NCI-H2196 treated with DMSO at 0.1 percent for 48 hours (cell line): ENCODE measurements around the gene FAM193B.
"Not testable (repeated sequence)": the region's sequence is repeated elsewhere in the genome, so short reads cannot be mapped to it uniquely, and the experiment has no call there.

Experiments used
- DNase-seq: peaks from one replicate; lab custom pipeline; 2025; ENCODE audit not compliant: unreplicated experiment; lab: John Stamatoyannopoulos, UW

The FAM193B gene

DNA sequence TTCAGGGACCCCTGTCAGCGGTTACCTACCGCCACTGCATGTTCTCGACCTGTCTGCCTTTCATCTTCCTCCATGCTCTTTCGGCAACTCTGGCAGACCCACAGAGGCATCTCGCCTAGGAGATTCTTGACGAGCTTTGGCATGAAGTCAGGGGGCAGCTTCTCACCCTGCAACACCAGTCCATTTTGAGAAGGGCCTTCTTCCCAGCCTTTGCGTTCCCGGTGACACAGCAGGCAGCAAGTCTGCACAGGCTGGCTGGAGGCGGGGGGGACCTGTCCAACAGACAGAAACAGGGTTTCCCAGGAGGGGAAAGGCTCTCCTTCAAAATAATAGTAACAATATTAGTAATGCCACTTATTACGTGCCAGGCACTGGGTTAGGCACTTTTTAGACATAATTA, 15.5 kb downstream of the FAM193B start:
- DNase-seq = no peak

DNA sequence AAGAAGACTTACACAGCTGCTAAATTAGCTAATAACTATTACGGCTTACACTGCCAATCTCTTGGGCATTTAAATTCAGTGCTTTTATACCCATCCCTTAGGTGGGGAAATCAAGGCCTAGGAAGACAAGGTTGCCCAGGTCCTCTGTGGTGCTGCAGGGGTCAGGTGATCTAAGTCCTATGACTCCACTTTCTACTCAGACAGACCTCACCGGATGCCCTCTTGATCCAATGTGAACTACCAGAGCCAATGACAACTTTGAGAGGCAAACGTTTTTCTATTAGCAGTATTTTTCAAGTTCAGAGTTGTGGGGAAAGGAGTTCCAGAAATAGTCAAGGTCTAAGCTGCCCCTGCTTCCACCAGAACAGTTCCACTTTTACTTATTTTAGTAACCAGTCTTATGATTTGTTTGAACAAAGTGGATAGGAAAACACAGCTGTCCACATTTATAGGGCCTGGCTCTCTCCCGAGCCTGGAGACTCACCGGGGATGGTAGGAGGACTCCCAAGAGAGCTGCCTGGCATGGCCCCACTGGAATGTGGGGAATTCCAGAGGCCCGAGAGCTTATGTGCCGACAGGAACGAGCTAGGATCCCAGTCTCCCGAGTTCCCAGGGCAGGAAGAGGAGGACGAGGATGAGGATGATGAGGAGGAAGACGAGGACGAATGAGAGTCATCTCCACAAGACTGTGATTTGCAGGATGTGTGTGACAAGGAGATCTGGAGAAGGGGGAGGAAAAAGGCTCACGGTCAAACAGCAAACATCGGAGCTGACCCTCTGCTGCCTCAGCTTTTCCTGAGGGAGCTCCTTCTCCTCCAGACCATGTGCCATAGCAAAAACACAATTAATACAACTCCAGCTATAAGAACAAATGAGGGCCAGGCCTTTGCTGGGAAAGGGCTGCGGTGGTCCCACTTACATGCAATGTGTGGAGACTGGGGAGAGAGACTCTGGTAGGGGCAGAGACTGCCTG, 16.7 kb downstream of the FAM193B start:
- DNase-seq = no peak

DNA sequence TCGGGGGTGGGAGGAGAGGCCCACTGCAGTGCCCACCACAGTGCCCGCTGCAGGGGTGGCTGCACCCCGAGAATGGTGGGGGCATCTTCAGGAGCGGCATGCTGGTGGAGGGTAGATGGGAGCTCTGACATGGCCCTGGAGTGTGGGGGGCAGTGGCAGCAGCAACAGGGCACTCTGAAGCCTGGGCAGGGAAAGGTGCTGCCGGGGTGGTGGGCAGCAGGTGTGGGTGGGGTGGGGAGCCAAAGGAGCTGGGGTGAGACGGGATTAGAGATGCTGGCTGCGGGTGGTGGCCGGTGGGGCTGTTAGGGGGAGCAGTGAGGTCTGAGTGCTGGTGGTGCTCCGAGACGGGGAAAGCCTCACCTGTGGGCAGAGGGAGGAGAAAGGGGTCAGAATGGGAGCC, 18.0 kb downstream of the FAM193B start:
- no peak for DNase-seq

DNA sequence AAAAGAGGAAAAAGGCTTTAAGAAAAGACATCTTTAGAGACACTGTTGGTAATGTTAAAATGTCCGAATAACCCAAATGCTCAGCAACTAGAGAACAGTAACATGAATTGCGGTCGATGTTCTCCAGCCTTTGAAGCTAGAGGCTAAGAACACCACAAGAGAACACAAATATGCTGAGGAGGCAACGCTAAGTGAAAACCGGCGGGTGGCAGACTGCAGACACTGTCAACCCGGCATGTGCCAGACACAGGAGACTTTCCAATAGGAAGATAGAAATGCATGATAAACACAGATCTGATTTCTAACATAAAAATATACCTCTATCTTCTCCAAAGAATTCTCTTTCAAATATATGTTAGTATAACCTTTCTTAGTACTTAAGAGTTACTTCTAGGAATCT, 19.2 kb downstream of the FAM193B start:
- no peak for DNase-seq

DNA sequence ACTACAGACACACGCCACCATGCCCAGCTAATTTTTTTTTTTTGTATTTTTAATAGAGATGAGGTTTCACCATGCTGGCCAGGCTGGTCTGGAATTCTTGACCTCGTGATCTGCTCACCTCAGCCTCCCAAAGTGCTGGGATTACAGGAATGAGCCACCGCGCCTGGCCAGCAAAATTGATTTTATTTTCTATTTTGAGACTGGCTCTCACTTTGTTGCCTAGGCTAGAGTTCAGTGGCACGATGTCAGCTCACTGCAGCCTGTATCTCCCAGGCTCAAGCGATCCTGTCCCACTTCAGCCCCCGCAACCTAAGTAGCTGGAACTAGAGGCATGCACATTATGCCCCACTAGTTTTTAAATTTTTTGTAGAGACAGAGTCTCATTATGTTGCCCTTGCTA, 19.9 kb downstream of the FAM193B start:
- DNase-seq = not testable (repeated sequence)

DNA sequence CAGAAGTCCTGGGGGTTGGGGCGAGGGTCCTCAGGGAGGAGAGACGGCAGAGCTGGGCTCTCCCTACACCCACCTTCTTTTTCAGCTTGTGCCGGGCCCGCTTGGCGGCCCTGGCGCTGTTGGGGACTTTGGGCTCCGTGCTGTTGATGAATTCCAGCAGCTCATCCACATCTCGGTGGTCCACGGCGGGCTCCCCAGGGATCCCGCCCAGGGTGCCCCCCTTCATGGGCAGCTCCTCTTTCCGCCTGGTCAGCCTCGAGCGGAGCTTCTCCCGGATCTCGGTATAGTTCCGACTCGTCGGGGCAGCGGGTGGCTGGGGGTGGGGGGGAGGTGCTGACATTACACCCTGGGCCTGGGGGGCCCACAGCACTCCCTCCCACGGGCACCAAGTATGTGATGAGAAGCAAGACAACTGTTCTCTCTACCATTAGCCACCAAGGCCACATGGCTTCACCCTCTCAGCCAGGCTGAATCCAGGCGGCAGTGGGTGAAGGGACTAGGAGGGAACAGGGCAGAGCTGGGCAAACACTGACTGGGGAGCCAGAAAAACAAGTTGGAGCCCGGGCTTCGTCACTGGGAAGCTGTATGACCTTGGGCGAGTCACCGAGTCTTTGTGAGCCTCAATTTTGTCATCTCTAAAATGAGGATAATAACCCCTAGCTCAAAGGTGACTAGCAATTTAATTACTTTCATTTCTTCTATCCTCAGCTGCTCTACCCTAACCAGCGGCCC, 23.0 kb downstream of the FAM193B start:
- DNase-seq = no peak

DNA sequence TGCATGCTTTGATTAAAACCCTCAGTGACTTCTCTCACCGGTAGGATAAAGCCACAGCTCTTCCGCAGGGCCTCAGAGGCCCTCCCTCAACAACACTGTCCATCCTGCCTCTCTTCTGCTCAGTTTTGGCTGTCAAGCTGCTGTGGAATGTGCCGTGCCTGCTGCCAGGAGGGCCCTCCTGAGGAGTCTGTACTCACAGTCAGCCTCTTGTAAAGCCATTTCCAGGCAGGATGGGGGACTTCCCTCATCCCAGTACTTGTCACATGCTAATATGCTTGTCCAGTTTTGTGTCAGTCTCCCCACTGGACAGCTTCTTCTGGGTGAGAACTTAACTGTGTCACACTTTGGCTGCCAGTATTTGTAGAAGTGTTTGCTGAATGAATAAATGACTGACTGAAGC, 23.7 kb downstream of the FAM193B start:
- DNase-seq = no peak

DNA sequence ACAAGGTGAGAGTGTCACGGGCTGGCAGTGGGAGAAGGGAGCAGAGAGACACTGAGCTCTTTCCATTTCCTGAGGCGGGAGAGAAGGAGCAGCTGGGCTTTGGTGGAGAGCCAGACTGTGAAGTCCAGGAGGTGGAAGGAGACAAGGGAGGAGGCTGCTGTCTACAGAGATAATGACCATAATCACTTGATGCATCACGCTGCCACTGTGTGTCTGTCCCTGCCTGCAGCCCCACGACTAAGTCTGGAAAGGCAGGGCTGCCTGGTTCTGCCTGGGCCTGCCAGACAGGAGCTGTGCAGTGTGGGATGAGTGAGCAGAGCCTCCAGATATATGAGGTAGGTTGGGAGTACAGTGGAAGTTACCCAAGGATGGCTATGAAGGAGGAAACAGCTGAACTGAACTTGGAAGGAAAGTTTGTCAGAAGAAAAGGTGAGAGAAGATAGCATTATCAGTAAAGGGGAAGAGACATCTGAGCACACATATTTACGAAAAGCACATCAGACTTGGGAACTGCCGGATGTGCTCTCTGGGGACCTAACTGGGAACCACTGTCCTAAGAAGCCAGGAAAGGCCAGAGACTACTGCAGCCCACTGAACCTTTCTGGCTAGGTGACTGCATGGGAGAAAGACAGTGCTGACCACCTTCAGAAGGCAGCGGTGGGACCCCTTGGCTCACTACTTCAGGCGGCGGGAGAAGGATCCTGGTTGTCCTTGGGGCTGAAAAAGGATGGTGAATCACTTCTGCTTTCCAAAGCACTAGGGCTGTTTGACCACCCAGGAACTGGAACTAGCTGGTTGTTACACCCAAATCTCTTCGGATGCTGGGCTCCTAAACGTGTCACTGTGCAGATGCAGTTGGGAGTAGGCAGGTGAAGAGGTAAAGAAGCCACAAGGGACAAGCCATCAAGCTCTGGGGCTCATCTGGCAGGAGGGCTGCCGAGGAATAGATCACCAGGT, 24.8 kb downstream of the FAM193B start:
- no peak for DNase-seq

DNA sequence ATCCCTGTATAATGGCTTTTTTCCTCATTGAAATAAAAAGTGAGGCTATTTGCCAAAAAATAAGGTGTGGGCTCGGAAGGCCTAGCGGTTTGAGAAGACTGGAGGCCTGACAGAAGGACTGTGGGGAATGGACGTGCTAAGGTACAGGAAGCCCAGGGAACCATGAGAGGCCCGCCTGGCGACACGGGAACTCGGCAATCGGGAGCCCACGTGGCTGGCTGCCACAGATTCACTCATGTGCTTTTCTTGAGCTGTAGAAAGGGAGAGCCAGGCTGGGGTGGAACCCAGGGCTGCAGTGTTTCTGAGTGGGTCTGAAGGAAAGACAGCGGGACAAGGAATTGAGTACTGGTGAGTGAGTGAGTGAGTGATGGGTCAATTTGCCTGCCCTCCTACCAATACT, 25.7 kb downstream of the FAM193B start:
- no peak for DNase-seq

DNA sequence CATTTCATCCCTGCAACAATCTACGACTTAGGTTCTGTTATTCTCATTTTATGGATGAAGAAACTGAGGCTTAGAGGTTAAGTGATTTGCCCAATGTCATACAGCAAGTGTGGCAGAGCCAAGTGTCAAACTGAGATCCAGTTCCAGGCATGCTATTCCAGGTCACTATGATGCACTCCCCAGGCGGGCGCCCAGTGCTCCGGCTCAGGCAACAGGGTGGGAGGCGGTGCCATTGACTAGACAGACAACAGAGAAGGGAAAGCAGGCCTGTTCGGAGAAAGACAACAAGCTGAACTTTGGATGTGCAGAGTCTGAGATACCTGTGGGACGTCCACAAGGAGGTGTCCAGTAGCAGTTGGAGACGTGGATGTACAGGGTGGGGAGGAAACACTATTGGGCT, 26.8 kb downstream of the FAM193B start:
- DNase-seq = no peak

DNA sequence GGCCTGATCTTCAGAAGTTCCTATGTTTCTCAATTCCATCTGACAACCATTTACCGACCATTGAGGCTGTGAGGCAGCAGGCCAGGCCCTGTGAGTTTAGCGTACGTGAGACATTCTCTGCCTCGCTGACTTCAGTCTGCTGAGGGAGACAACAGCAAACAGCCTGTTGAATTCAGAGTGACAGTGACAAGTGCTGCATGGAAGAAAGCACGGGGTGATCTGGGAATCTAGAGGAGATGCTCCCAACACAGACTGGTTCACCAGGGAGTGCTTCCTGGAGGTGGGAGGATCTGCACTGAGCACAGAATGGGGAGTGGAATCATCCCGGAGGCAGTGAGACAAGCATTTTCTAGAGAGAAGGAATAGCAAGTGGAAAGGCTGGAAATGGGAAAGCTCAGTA, 27.6 kb downstream of the FAM193B start:
- DNase-seq = no peak

DNA sequence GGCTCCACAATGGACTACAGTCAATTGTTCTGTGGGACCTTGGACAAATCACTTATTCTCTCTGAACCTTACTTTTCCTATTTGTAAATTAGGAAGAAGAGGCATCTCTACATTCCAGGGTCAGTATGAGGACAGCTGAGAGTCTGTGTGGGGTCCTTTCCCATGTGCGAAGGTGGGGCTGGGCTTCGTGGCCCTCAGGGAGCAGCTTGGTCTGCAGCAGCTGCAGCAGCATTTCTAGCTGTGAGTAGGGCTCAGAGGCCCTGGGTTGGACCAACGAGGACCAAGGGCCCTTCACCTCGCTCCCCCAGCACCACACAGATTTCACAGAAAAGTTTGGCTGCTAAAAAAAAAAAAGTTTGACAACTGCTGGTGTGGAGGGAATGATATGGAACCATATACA, 28.2 kb downstream of the FAM193B start:
- no peak for DNase-seq

DNA sequence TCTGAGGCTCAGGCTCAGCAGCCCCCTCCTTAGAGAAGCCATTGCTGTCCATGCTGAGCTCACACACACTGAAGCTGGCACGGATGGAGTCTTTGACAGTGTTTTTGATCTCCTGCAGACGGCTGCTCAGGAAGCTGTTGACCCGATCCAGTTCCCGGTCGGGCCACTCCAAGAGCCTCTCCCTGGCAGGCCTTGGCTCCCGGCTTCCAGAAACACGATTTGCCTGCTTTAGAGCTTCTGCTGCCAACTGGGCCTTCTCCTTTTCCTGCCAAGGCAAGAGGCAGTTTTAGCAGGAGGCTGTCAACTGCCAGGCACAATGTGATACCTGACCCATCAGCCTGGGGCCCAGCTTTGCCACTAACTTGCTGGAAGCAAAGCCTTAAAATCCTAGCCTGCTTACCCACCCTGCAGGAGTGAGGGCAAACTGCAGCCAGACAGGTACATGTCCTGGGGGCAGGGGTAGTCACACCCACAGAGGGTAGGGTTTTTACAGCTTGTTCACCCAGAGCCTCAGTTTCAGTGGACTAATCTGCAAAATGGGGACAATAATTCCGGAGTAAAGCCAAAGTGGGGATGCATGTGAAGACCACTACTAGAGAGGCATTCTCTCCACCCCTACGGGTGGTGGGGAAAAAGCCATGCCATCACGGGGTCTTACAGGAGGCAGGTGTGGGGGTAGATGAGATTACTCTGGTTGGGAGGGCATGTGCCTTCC, 29.3 kb downstream of the FAM193B start:
- no peak for DNase-seq

DNA sequence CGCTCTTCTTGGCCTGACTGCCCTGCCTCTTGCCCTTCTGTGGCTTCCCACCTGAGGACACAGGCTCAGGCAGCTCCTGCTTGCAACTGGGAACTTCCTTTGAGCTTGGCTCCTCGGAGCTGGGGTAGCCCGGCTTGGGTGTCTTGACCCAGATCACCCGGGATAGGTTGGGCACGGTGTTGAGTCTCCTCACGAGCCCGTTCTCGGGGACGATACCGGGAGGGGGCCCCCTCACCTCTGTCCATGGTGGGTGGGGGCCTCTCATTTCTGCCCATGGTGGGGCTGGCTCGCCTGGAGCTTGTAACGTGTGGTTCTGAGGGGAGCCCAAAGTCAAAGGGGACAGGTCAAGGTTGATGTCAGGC, 29.8 kb downstream of the FAM193B start:
- no peak for DNase-seq

DNA sequence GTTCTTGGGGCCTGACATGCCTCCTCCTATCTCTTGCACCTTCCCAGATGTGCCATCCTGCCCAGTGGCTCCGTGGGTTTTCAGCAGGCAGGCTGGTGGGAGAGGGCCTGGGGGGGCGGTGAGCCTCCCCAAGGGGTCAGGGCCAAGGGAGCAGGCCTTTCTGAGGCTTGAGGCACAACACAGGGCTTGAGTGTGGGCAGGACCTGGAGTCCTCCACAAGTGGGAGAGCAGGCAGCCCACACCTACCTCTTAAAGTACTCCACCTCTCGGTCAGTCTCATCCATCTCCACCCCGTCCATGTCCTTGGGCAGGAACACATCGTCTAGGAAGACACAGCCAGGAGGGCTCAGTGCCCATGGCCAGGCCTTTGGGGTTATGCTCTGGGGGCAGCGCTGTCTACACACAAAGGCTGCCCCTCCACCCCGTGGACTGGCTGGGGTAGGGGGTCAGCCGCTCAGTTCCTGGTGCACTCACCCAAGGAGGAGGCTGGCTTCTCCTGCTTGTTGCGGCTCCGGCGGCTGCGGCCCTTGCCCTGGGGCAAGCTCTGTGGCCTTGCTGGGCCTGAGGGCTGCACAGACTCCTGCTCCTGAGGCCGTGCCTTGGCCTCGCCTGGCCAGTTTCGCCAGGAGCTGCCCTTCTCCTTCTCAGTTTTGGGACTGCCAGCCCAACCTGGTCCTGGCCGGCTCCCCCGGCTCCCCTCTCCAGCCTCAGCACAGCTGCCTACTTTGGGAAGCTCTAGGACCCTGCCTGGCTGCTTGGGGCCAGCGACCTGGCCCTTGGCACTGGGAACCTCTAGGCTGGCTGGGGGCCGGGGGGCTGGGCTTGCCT, 30.4 kb downstream of the FAM193B start:
- no peak for DNase-seq

DNA sequence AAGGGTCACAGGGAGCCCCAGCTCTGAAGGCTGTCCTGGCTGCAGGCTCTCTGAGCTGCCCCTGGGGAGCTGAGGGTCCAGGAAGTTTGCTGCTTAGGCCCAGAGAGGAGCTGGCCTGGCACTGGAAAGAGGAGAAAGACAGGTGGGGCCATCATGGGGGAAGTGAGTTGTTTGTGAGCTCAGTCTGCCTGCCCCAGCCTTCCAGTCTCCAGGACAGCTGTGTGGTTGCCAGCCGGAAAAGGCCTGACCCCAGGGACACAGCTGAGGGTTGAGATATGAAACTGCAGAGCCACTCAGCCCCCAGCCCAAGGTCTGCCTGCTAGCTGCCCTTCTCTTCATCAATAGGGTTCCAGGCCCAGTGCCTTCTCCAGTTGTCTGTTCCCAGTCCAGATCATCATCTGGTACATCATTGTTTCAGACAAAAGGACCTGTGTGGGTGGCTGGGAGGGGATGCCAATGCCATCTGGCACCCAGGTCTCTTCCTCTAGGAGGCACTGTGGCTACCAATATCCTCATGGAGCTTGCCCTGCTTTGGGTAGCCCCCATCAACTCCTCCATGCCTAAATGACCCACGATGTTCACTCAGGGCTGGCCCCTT, 33.3 kb downstream of the FAM193B start:
- no peak for DNase-seq

DNA sequence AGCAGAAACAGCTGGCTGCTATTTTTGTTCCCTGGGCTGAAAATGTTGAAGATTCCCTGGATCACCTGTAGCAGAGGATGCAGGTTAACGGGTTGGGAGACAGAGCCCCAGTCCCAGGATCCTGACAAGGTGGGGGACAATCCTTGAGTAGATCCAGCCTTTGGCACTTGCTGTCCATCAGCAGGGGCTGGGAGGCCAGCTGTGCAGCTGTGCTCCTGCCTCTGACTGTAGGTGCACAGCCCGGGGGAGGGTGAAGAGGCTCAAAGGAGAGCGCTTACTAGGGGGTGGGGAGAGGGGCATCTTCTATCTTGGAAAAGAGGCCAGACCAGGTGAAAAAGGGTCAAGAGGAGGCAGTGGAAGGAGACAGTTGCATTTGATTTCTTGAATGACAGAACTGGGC, 34.1 kb downstream of the FAM193B start:
- DNase-seq = no peak

DNA sequence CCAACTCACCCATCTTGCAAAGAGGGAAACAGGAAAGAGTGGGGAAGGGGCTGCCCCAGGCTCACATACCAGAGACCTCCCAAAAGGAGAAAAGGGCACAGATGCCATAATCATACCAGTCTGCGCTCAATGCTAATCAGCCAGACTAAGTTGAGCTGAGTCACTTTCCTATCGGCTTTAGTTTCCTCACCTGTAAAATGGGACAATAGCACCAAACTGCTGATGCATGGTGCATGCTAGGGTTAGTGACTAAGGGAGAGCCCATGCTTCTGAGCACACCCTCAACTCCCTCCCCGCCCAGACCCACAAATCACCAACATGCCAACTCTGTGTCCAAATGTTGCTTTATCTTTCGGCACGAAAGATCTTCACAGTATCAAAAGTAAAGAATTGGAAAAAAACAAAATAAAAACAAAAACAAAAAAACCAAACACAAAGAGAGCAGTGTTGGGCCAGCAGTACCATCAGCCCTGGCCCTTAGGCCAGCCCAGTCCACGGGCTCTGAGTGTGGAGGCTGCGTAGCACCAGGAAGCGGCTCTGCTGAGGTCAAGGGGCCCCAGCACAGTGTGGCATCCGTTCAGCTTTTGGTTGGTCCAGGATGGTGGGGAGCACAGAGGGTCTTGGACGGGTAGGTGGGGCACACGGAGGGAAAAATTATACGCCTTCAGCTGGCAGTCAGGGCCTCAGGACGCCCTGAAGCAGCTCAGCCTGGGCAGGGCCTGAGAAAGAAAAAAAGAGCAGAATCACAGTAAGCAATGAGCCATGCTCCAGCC, 34.7 kb downstream of the FAM193B start:
- DNase-seq = no peak
